ENCODE results near the gene BPIFB1. TPM values are rescaled to one million over a fixed set of nuclear protein-coding genes. Genes with fewer than 3 reads are reported as not detected.

The BPIFB1 gene
- polyA plus RNA-seq, 6 donors from 2014 or later: not detected

DNA sequence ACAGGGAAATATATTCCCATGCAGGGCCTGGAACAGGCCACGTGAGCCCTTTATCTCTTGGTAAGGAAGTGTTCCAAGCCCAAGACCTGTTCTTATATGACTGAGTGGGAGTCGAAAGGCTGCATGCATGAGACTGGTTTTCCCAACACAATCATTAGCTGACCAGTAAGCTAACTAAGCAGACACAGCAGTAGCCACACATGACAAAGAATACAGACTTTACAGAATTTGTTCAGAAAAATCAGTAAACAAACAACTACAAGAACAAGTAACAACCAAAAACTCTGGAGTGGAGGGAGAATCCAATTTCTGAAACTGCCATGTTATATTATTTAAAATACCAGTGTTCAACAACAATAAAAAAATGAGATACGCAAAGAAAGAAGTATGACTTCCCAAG, 30.6 kb upstream of the BPIFB1 start:
- no peak overlapping the region for H3K4me3 Mint-ChIP-seq
- no peak for DNase-seq

DNA sequence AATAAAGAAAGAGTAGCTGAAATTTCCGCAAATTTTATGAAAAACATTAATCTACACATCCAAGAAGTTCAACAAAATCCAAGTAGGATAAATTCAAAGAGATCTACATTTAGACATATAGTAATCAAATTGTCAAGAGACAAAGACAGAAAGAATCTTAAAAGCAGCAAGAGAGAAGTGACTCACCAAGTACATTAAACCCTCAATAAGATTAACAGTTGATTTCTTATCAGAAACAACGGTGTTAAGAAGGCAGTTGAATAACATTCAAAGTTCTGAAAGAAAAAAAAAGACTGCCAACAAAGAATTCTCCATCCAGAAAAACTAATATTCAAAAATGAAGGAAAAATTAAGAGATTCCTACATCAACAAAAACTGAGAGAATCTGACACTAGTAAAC, 28.0 kb upstream of the BPIFB1 start:
- Mint-ChIP-seq H3K36me3 (no peaks in the 10 kb centered on the region), H3K4me3 (no peak overlapping the region), H3K9me3 (peaks cover 0 to 5% (median 3%) of the 10 kb centered on the region in 7 donors), H3K27me3 (peaks cover 16 to 29% (median 18%) of the 10 kb centered on the region in 3 donors), H3K4me1 (no peaks in the 10 kb centered on the region), H3K27ac (no peak overlapping the region)
- ATAC-seq (ENCODE audit: low read depth in 2 of 2) (no peak), DNase-seq (no peak)

More for the DNA sequence above, 30.6 kb upstream of the BPIFB1 start:
- Mint-ChIP-seq H3K27ac (no peak overlapping the region), H3K27me3 (peaks cover 10 to 29% (median 17%) of the 10 kb centered on the region in 3 donors), H3K4me1 (no peaks in the 10 kb centered on the region), H3K9me3 (peaks cover 0 to 5% (median 3%) of the 10 kb centered on the region in 7 donors), H3K36me3 (no peaks in the 10 kb centered on the region)
- ATAC-seq (ENCODE audit: low read depth in 2 of 2): no peak

DNA sequence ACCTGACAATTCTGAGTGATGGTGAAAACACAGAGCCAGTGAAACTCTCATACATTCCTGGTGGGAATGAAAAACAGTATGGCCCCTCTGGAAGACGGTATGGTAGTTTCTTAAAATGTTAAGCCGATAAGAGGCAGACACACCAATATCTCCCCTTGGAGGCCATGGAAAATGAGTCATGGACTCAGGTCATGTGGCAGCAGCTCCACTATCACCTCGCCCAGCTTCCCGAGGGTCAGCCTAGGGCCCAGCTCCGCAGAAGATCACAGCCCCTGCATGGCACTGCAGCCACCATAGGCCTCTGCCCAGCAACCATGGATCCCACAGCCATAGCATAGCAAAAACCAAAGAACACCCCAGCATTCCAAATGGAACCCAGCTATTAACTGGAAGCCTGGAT, 25.8 kb upstream of the BPIFB1 start:
- H3K9me3 Mint-ChIP-seq: peaks cover 0 to 7% (median 4%) of the 10 kb centered on the region in 7 donors
- H3K4me3 Mint-ChIP-seq: no peak overlapping the region
- peaks cover 26 to 44% (median 28%) of the 10 kb centered on the region in 3 donors for H3K27me3 Mint-ChIP-seq
- no peak for ATAC-seq (ENCODE audit: low read depth in 2 of 2)
- peaks cover 0 to 4% (median 0%) of the 10 kb centered on the region in 3 donors for H3K4me1 Mint-ChIP-seq
- no peaks in the 10 kb centered on the region for H3K36me3 Mint-ChIP-seq
- no peak overlapping the region for H3K27ac Mint-ChIP-seq
- no peak for DNase-seq

DNA sequence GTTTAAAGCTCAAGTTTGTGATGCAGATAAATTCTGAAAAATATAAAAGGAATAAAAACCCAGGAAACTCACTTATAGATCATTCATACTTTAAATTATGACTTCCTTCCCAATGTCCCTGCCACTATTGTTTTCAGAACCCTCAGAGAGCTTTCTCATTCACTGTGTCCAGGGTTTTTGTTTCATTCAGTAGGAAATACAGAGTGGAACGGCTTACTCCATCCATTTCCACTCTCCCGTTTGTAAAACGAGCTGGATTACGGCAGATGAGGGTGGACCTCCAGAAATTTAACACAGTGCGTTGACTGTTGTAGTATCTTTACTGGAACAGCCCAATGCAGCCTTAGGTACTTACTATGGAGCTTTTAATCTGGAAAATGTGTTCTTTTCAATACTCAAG, 23.6 kb upstream of the BPIFB1 start:
- DNase-seq (no peak), ATAC-seq (ENCODE audit: low read depth in 2 of 2) (no peak)
- Mint-ChIP-seq H3K4me1 (peaks cover 0 to 4% (median 0%) of the 10 kb centered on the region in 3 donors), H3K36me3 (no peaks in the 10 kb centered on the region), H3K27ac (no peak overlapping the region), H3K27me3 (peaks cover 29 to 45% (median 34%) of the 10 kb centered on the region in 3 donors), H3K9me3 (peaks cover 0 to 7% (median 1%) of the 10 kb centered on the region in 7 donors), H3K4me3 (no peak overlapping the region)

DNA sequence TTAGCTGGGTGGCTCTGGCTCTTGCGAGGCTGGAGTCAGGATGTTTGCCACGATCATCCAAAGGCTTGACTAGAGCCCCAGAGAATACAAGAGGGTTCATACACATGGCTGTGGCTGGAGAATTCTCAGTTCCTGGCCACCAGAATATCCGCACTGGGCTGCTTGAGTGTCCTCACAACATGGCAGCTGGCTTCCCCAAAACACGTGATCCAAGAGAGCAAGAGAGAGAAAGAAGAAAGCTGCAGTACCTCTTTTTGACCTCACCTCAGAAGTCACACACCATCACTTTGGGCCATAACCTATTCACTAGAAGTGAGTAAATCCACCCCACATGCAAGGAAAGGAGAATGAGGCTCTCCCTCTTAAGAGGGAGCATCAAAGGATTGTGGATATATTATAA, 21.5 kb upstream of the BPIFB1 start:
- H3K4me1 Mint-ChIP-seq: peaks cover 0 to 4% (median 0%) of the 10 kb centered on the region in 3 donors
- H3K36me3 Mint-ChIP-seq: no peaks in the 10 kb centered on the region
- DNase-seq (no peak), ATAC-seq (ENCODE audit: low read depth in 2 of 2) (no peak)
- H3K27me3 Mint-ChIP-seq: peaks cover 23 to 35% (median 33%) of the 10 kb centered on the region in 3 donors
- H3K9me3 Mint-ChIP-seq: peaks cover 0 to 10% (median 2%) of the 10 kb centered on the region in 7 donors
- no peak overlapping the region for H3K27ac Mint-ChIP-seq
- H3K4me3 Mint-ChIP-seq: no peak overlapping the region

DNA sequence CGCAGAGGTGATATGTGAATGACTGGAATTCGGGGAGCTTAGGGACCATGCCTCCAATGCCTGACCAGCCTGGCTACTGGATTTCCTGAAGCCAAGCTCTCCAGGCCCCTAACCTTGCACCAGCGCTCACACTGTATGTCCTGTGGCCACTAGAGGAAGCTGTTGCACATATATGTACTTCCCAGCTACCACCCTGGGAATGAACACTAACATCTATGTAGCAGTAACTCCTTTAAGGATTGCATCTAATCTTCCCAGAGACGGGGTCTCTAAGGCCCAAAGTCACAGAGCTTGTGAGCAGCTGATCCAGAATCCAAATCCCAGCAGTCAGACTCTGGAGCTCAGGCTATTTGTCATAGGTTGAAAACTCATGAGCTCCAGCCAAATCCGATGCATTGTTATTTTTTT, 20.4 kb upstream of the BPIFB1 start:
- Mint-ChIP-seq H3K4me1 (peaks cover 0 to 4% (median 0%) of the 10 kb centered on the region in 3 donors), H3K27ac (no peak overlapping the region), H3K9me3 (peaks cover 0 to 10% (median 3%) of the 10 kb centered on the region in 7 donors), H3K36me3 (no peaks in the 10 kb centered on the region), H3K27me3 (peaks cover 24 to 32% (median 27%) of the 10 kb centered on the region in 3 donors), H3K4me3 (no peak overlapping the region)
- ATAC-seq (ENCODE audit: low read depth in 2 of 2): no peak
- DNase-seq: no peak

DNA sequence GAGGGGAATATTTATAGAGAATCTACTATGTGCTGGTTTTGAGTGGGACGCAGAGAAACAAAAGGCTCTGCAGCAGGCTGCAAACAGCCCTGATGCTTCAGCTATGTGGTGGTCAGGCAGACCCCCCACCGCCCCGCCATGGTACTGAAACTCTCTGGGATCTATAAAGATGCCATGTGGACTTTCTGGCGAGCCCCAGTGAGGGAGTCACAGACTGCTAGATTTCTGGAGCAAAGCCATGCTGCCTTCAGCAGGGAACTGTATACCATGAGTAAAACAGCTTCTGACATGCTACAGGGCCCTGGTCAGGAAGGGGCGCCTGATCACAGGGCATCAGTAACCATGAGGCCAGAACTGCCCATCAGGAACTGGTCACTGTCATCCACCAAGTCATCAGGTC, 19.2 kb upstream of the BPIFB1 start:
- peaks cover 27 to 43% (median 31%) of the 10 kb centered on the region in 3 donors for H3K27me3 Mint-ChIP-seq
- ATAC-seq (ENCODE audit: low read depth in 2 of 2) (no peak), DNase-seq (no peak)
- peaks cover 0 to 10% (median 3%) of the 10 kb centered on the region in 7 donors for H3K9me3 Mint-ChIP-seq
- H3K4me3 Mint-ChIP-seq: no peak overlapping the region
- peaks cover 0 to 4% (median 0%) of the 10 kb centered on the region in 3 donors for H3K4me1 Mint-ChIP-seq
- no peak overlapping the region for H3K27ac Mint-ChIP-seq
- H3K36me3 Mint-ChIP-seq: no peaks in the 10 kb centered on the region

DNA sequence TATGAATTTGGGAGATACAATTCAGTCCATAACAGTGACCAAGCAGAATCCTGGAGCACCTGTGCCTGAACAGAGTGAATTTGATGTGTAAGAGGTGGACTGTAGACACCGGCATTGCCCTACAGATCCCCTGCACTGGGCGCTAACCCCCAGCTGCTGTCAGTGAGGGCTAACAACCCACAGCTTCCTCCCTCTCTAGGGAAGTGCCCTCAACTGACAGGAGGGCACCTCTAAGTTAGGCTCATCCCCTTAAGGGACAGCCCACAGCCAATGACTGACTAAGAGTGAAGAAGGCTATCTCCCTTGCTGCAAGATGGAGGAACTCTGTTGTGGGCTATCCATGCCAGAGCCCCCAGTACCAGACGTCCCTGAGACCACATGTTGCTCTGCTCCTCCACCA, 15.3 kb upstream of the BPIFB1 start:
- H3K4me1 Mint-ChIP-seq: no peaks in the 10 kb centered on the region
- H3K27ac Mint-ChIP-seq: peak overlapping the region in 1 of 6 donors; percentile 67
- peaks cover 3 to 40% (median 37%) of the 10 kb centered on the region in 3 donors for H3K27me3 Mint-ChIP-seq
- ATAC-seq (ENCODE audit: low read depth in 2 of 2) (no peak), DNase-seq (no peak)
- no peak overlapping the region for H3K4me3 Mint-ChIP-seq
- H3K9me3 Mint-ChIP-seq: peaks cover 0 to 10% (median 2%) of the 10 kb centered on the region in 7 donors
- H3K36me3 Mint-ChIP-seq: no peaks in the 10 kb centered on the region

DNA sequence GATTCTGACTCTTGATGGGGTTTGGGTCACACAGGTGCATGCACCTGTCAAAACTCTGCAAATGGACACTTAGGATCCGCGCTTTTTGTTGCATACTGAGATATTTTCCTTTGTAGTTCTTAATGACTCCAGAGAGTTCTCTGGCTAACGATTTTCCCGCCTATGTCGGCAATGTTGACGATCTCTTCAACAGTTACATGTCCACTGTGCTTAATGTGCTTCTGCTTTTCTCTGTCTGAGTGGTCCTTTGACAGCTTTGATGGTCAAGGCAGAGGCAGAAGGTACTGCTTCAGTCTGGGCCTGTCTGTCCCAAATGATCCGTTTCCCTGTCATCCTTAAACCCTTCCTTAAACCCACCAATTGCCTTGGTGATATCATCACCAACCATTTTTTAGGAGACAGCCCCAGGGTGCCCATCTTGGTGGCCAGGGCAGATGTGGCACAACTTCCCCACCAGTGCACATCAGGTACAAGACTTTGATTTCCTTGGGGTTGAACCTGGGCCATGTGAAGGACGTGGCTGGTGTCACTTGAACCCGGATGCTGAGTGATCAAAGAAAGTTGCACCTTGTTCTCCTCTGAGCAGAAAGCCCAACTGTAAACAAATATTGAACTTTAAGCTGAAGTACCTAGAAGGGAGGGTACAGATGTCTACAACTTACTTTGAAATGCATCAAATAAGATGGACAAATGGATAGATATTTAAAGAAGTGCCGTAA, 10.7 kb upstream of the BPIFB1 start:
- Mint-ChIP-seq H3K4me3 (no peak overlapping the region), H3K36me3 (no peaks in the 10 kb centered on the region), H3K9me3 (no peaks in the 10 kb centered on the region)

DNA sequence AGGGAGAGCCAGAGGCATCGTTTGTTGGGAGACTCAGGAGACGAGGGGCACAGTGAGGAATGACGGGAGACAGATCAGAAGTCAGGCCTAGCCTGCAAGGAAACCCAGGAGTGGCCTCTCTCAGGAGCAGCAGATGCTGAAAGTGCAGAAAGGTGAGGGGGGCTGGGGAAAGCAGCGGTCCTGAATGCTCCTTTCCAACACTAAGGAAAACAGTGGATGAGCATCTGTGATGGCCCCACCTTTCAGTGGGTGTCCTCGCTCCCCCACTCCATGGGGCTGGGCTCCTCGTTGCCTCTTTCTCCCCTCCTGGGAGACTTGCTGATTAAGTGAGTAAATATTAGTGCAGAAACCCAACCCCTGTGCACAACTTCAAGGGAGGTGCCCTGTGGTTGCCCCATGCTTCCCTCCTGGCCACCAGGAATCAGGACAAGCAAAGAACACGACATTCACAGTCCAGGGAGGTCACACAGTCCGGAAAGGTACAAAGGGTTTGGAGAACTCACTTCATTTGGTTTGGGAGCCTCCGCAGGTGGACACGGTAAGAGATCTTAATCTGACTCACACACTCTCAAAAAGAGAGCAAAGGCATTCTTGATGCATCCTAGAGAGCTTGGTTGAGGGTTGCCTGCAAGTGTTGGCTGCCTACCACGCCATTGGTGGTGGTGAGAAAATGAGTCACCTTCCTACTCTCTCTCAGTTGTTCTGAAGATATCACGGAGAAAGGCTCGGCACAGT, 9.7 kb upstream of the BPIFB1 start:
- ATAC-seq (ENCODE audit: low read depth in 2 of 2): no peak
- H3K27ac Mint-ChIP-seq: no peak overlapping the region
- no peak for DNase-seq
- H3K9me3 Mint-ChIP-seq: no peaks in the 10 kb centered on the region
- H3K4me3 Mint-ChIP-seq: peak overlapping the region in 1 of 8 donors; percentile 51
- peaks cover 4 to 42% (median 37%) of the 10 kb centered on the region in 3 donors for H3K27me3 Mint-ChIP-seq
- H3K36me3 Mint-ChIP-seq: no peaks in the 10 kb centered on the region
- no peaks in the 10 kb centered on the region for H3K4me1 Mint-ChIP-seq

More for the DNA sequence above, 10.7 kb upstream of the BPIFB1 start:
- Mint-ChIP-seq H3K27me3 (peaks cover 4 to 43% (median 36%) of the 10 kb centered on the region in 3 donors), H3K4me1 (no peaks in the 10 kb centered on the region), H3K27ac (no peak overlapping the region)
- ATAC-seq (ENCODE audit: low read depth in 2 of 2) (no peak), DNase-seq (no peak)

DNA sequence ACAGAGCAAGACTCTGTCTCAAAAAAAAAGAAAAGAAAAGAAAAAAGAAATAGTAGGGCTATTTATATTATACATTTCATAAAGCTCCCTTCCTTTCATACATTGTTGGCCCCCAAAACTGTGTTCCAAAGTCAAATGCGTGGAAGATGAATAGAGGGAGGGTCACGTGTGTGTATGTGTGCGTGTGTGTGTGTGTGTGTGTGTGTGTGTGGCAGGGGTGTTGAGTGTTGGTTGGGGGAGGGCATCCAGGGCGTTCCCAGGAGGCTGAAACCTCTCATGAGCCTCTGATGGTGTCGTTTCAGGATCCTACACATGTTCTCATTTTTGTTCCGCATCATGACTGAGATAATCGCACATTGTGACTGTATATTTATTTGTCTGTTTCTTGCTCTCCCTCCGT, 7.8 kb upstream of the BPIFB1 start:
- no peak for DNase-seq
- no peak for ATAC-seq (ENCODE audit: low read depth in 2 of 2)
- no peaks in the 10 kb centered on the region for H3K36me3 Mint-ChIP-seq
- peaks cover 12 to 48% (median 39%) of the 10 kb centered on the region in 3 donors for H3K27me3 Mint-ChIP-seq
- H3K9me3 Mint-ChIP-seq: no peaks in the 10 kb centered on the region
- peak overlapping the region in 1 of 6 donors; percentile 88 for H3K27ac Mint-ChIP-seq
- no peaks in the 10 kb centered on the region for H3K4me1 Mint-ChIP-seq
- H3K4me3 Mint-ChIP-seq: peak overlapping the region in 1 of 8 donors; percentile 75

DNA sequence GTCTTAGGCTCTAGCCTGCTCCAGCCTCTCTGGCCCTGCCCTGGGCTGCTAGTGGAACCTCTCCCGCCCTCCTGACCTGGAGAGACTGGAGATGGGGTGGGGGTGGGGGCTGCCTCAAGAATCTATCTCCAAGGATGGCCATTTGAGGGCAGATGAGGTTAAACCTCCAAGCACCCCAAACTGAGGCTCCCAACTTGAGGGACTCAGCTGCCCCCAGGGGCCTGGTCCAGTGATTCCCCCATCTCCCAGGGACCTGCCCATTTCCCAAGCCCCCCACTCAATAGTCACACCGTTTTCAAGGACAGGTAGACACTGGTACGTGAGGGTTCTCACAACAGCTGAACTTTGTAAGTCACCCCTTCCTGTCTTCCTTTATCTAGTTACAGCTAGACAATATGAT, 7.1 kb upstream of the BPIFB1 start:
- DNase-seq (no peak), ATAC-seq (ENCODE audit: low read depth in 2 of 2) (no peak)
- Mint-ChIP-seq H3K4me1 (no peaks in the 10 kb centered on the region), H3K4me3 (no peak overlapping the region), H3K27me3 (peaks cover 12 to 47% (median 45%) of the 10 kb centered on the region in 3 donors), H3K27ac (peak overlapping the region in 1 of 6 donors; percentile 58), H3K36me3 (no peaks in the 10 kb centered on the region), H3K9me3 (no peaks in the 10 kb centered on the region)

DNA sequence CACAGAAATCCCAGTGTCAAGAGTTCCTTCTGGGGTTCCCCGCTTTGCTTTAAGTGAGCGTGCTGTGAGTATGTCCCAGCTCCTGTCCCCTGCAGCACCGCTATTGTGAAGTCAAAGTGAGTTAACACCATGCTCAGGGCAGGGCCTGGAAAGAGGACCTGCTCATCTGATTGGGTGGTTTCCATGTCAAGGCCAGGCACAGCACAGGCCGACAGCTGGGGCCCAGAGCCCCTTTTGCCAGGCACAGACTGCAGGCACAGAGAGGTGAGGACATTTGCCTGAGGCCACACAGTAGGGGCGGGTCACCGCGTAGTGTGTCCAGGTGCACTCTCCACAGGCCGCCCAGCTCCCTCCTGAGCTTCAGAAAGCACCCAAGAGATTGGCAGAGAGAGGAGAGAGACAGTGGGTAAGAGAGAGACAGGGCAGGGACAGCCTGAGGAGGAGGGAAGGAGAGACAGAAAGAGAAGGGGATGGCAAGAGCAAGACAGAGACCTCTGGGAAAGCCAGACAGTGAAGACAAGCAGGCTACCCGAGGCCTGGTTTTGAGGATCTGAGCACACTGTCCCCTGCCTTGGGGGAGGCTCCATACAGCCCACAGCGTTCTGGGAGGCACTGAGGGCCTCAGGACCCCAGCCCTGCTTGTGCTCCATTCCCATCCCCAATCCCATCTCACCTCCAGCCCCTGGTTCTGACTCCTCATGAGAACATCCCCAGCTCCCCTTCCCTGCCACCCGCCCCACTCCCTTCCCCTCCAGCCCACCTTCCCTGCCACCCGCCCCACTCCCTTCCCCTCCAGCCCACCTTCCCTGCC, 6.5 kb upstream of the BPIFB1 start:
- Mint-ChIP-seq H3K36me3 (no peaks in the 10 kb centered on the region), H3K27ac (peak overlapping the region in 1 of 6 donors; percentile 58)

More for the DNA sequence above, 6.5 kb upstream of the BPIFB1 start:
- no peak overlapping the region for H3K4me3 Mint-ChIP-seq
- ATAC-seq (ENCODE audit: low read depth in 2 of 2) (no peak), DNase-seq (no peak)
- no peaks in the 10 kb centered on the region for H3K4me1 Mint-ChIP-seq
- H3K9me3 Mint-ChIP-seq: no peaks in the 10 kb centered on the region
- H3K27me3 Mint-ChIP-seq: peaks cover 12 to 47% (median 46%) of the 10 kb centered on the region in 3 donors

Measured in naive B cell (primary cell).